ENCODE measurements around the gene PBX2.
"Not testable (repeated sequence)": the region's sequence is repeated elsewhere in the genome, so short reads cannot be mapped to it uniquely, and the experiment has no call there.

The PBX2 gene

DNA sequence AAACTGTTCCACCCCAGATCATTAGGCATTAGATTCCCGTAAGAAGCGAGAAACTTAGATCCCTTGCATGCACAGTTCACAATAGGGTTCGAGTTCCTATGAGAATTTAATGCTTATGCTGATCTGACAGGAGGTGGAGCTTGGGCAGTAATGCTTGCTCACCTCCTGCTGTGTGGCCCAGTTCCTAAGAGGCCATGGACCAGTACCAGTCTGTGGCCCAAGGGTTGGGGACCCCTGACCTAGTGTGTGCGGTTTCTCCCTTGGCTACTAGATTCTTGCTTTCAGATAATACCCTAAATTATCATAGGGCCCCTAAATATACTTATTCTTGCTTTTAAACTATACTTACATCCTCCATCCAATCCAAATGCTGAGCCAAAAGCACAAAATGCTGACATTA, 4.4 kb upstream of the PBX2 start:
- TF ChIP-seq, protein P1, sequence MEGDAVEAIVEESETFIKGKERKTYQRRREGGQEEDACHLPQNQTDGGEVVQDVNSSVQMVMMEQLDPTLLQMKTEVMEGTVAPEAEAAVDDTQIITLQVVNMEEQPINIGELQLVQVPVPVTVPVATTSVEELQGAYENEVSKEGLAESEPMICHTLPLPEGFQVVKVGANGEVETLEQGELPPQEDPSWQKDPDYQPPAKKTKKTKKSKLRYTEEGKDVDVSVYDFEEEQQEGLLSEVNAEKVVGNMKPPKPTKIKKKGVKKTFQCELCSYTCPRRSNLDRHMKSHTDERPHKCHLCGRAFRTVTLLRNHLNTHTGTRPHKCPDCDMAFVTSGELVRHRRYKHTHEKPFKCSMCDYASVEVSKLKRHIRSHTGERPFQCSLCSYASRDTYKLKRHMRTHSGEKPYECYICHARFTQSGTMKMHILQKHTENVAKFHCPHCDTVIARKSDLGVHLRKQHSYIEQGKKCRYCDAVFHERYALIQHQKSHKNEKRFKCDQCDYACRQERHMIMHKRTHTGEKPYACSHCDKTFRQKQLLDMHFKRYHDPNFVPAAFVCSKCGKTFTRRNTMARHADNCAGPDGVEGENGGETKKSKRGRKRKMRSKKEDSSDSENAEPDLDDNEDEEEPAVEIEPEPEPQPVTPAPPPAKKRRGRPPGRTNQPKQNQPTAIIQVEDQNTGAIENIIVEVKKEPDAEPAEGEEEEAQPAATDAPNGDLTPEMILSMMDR (IDR thresholded peaks at IDR 0.05; ENCODE audit: low read length), result no peak
- no peak for TF ChIP-seq EZH2 (IDR thresholded peaks at IDR 0.05; ENCODE audit: borderline replicate concordance, low read length)
- Histone ChIP-seq H3K9me3 (ENCODE audit: low read length) (no peaks in the 10 kb centered on the region), H3K27ac (ENCODE audit: low read depth, low read length, poor library complexity, severe bottlenecking) (peak overlapping the region; percentile 53), H4K20me1 (ENCODE audit: insufficient read depth, low read length) (no peaks in the 10 kb centered on the region), H3K4me1 (ENCODE audit: insufficient read depth, low read length, severe bottlenecking) (peaks cover 55% of the 10 kb centered on the region), H3K9ac (ENCODE audit: low read length) (no peak overlapping the region), H3K4me3 (ENCODE audit: low read depth, low read length, poor library complexity, severe bottlenecking) (no peak overlapping the region), H3F3A (ENCODE audit: insufficient read depth, low read length) (0 out of 2 replicates have a peak, but pooled peaks cover 3% of the 10 kb centered on the region), H3K79me2 (ENCODE audit: insufficient read depth, low read length) (no peaks in the 10 kb centered on the region), H3K36me3 (ENCODE audit: insufficient read depth, low read length) (no peaks in the 10 kb centered on the region), H2AFZ (ENCODE audit: low read length) (no peak overlapping the region), H3K4me2 (ENCODE audit: low read length) (no peak overlapping the region), H3K9me2 (ENCODE audit: low read depth, low read length) (no peaks in the 10 kb centered on the region), H3K27me3 (ENCODE audit: insufficient read depth, low read length) (no peaks in the 10 kb centered on the region)

DNA sequence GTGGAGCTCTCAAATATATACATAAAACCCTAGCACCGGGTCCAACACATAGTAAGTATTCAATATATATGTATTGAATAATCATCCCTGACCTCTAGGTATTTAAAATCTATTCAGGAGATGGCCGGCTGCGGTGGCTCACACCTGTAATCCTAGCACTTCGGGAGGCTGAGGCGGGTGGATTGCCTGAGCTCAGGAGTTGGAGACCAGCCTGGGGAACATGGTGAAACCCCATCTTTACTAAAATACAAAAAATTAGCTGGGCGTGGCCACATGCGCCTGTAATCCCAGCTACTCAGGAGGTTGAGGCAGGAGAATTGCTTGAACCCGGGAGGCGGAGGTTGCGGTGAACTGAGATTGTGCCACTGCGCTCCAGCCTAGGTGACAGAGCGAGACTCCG, 3.1 kb upstream of the PBX2 start:
- H4K20me1 ChIP-seq (ENCODE audit: insufficient read depth, low read length); H3F3A ChIP-seq (ENCODE audit: insufficient read depth, low read length); H3K9me2 ChIP-seq (ENCODE audit: low read depth, low read length); H3K79me2 ChIP-seq (ENCODE audit: insufficient read depth, low read length); H3K9me3 ChIP-seq (ENCODE audit: low read length); H3K27me3 ChIP-seq (ENCODE audit: insufficient read depth, low read length); H3K36me3 ChIP-seq (ENCODE audit: insufficient read depth, low read length): not testable (repeated sequence)
- Histone ChIP-seq H3K4me1 (ENCODE audit: insufficient read depth, low read length, severe bottlenecking) (peaks cover 66% of the 10 kb centered on the region), H3K4me3 (ENCODE audit: low read depth, low read length, poor library complexity, severe bottlenecking) (peak overlapping the region; percentile 73), H2AFZ (ENCODE audit: low read length) (peak overlapping the region; percentile 54; the same call in 1 of the 2 replicates), H3K4me2 (ENCODE audit: low read length) (peak overlapping the region; percentile 86), H3K27ac (ENCODE audit: low read depth, low read length, poor library complexity, severe bottlenecking) (peak overlapping the region; percentile 88), H3K9ac (ENCODE audit: low read length) (peak overlapping the region; percentile 86)

DNA sequence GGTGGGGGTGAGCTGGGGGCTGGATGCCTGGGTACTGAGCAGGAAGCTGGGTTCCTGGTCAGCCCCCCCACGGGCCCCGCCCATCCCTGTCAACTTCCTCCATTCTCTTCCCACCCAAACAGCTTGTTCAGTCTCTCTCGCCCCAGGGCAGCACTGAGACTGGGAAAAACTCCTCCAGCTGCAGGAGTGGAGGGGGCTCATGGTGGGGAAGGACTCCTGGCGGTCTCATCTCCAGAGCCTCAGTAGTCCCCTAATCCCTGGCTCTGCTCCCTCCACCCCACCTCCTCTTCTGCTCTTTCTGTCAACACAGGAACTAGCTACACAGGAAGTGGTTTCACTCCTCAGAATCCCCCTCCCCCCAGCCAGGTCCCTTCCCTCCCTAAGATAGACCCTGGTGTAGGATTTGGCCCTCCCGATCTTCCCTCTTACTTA, 2.6 kb upstream of the PBX2 start, which contains the start of gene GPSM3:
Gene GPSM3, minus strand, starts transcription at position 36 of the 432 bp plus-strand sequence. CDS start 130 bp downstream, outside the sequence.
- H3K9me2 ChIP-seq (ENCODE audit: low read depth, low read length), result no peaks in the 10 kb centered on the region
- no peaks in the 10 kb centered on the region for H4K20me1 ChIP-seq (ENCODE audit: insufficient read depth, low read length)
- H3K4me3 ChIP-seq (ENCODE audit: low read depth, low read length, poor library complexity, severe bottlenecking), result peak within 1 kb of the TSS; percentile 73
- peak within 1 kb of the TSS; percentile 86 for H3K4me2 ChIP-seq (ENCODE audit: low read length)
- peaks cover 65% of the 10 kb centered on the region for H3K4me1 ChIP-seq (ENCODE audit: insufficient read depth, low read length, severe bottlenecking)
- H3K9me3 ChIP-seq (ENCODE audit: low read length), result no peaks in the 10 kb centered on the region
- no peak for TF ChIP-seq EZH2 (IDR thresholded peaks at IDR 0.05; ENCODE audit: borderline replicate concordance, low read length)
- TF ChIP-seq, protein P1 (IDR thresholded peaks at IDR 0.05; ENCODE audit: low read length), result no peak
- H3K79me2 ChIP-seq (ENCODE audit: insufficient read depth, low read length), result no peaks in the 10 kb centered on the region
- peak within 1 kb of the TSS; percentile 86 for H3K9ac ChIP-seq (ENCODE audit: low read length)
- peak within 1 kb of the TSS; percentile 88 for H3K27ac ChIP-seq (ENCODE audit: low read depth, low read length, poor library complexity, severe bottlenecking)
- peaks cover 7% of the 10 kb centered on the region; the same call in 1 of the 2 replicates for H3K36me3 ChIP-seq (ENCODE audit: insufficient read depth, low read length)
- H2AFZ ChIP-seq (ENCODE audit: low read length), result peak within 1 kb of the TSS; percentile 54; the same call in 1 of the 2 replicates
- H3K27me3 ChIP-seq (ENCODE audit: insufficient read depth, low read length), result no peaks in the 10 kb centered on the region
- H3F3A ChIP-seq (ENCODE audit: insufficient read depth, low read length), result 0 out of 2 replicates have a peak, but pooled peaks cover 3% of the 10 kb centered on the region

Data from OCI-LY1 (cell line).